ENCODE data around the gene TAF9B.

TAF9B gene

DNA sequence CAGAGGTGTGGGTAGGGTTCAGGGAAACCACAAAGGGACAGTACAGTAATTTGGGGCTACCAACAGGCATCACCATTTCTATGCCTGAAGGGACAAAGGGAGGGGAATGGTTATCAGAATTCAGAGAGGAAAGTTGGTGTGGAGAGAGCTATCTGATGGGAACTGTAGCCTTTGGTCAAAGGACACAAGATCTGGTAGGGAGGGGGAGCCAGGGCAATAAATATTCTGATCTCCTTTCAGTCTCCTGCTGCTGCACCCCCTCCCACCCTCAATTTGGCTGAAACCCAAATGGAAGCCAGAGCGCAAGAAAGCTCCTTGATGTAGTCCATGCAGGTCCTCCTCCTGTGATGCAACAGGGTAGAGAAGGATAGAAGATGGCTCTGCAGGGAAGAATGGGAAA, 20.8 kb downstream of the TAF9B start:
- no peak for TF ChIP-seq EZH2phosphoT487 (IDR thresholded peaks at IDR 0.05; ENCODE audit: borderline replicate concordance, low read length)
- TF ChIP-seq, protein P1, sequence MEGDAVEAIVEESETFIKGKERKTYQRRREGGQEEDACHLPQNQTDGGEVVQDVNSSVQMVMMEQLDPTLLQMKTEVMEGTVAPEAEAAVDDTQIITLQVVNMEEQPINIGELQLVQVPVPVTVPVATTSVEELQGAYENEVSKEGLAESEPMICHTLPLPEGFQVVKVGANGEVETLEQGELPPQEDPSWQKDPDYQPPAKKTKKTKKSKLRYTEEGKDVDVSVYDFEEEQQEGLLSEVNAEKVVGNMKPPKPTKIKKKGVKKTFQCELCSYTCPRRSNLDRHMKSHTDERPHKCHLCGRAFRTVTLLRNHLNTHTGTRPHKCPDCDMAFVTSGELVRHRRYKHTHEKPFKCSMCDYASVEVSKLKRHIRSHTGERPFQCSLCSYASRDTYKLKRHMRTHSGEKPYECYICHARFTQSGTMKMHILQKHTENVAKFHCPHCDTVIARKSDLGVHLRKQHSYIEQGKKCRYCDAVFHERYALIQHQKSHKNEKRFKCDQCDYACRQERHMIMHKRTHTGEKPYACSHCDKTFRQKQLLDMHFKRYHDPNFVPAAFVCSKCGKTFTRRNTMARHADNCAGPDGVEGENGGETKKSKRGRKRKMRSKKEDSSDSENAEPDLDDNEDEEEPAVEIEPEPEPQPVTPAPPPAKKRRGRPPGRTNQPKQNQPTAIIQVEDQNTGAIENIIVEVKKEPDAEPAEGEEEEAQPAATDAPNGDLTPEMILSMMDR (IDR thresholded peaks at IDR 0.05; ENCODE audit: low read depth, low read length, poor library complexity, severe bottlenecking) = no peak

DNA sequence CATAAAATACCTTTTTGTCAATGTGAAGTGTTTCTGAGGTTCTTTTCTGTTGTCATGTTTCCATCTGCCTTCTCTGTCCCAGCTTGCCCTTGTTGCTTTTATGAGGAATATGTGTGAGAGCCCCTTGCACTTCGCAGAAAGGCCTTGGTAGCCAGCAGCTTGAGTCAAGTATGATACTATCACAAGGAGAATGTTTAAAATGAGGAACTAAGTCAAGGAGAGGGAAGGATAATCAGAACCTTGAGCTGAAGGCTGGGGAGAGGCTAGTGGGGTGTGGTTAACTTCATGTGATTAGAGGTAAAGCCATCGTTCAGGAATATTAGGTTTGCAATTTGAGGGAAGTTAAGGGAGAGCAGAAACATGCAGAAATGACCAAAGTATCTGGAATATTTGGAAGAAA, 22.7 kb downstream of the TAF9B start:
- Histone ChIP-seq H3K27ac (ENCODE audit: low read depth, low read length) (no peak overlapping the region), H3K79me2 (ENCODE audit: control insufficient read depth, low read length) (peaks cover 82% of the 10 kb centered on the region), H3K4me2 (ENCODE audit: low read length) (no peak overlapping the region), H3K4me3 (ENCODE audit: low read length) (no peak overlapping the region), H3K4me1 (ENCODE audit: control insufficient read depth, low read length) (no peaks in the 10 kb centered on the region), H3F3A (ENCODE audit: control insufficient read depth, insufficient read depth) (no peaks in the 10 kb centered on the region), H3K36me3 (ENCODE audit: control insufficient read depth, low read length) (peaks cover 95% of the 10 kb centered on the region), H3K27me3 (ENCODE audit: control insufficient read depth, low read length) (no peaks in the 10 kb centered on the region), H3K9me2 (replicated peaks; ENCODE audit: control insufficient read depth, low read length) (no peaks in the 10 kb centered on the region), H3K9me3 (ENCODE audit: control insufficient read depth, insufficient read depth, low read length) (no peaks in the 10 kb centered on the region), H4K20me1 (ENCODE audit: control insufficient read depth, insufficient read depth, low read depth, low read length) (peaks cover 4% of the 10 kb centered on the region; the same call in 1 of the 2 replicates)
- TF ChIP-seq, protein P1 (IDR thresholded peaks at IDR 0.05; ENCODE audit: low read depth, low read length, poor library complexity, severe bottlenecking) = no peak
- no peak for TF ChIP-seq EZH2phosphoT487 (IDR thresholded peaks at IDR 0.05; ENCODE audit: borderline replicate concordance, low read length)

More for the DNA sequence above, 20.8 kb downstream of the TAF9B start:
- Histone ChIP-seq H3K9me2 (replicated peaks; ENCODE audit: control insufficient read depth, low read length) (no peaks in the 10 kb centered on the region), H3K27ac (ENCODE audit: low read depth, low read length) (no peak overlapping the region), H4K20me1 (ENCODE audit: control insufficient read depth, insufficient read depth, low read depth, low read length) (no peaks in the 10 kb centered on the region), H3K4me3 (ENCODE audit: low read length) (no peak overlapping the region), H3F3A (ENCODE audit: control insufficient read depth, insufficient read depth) (no peaks in the 10 kb centered on the region), H3K4me1 (ENCODE audit: control insufficient read depth, low read length) (no peaks in the 10 kb centered on the region), H3K79me2 (ENCODE audit: control insufficient read depth, low read length) (peaks cover 66% of the 10 kb centered on the region), H3K36me3 (ENCODE audit: control insufficient read depth, low read length) (peaks cover 94% of the 10 kb centered on the region), H3K4me2 (ENCODE audit: low read length) (no peak overlapping the region), H3K9me3 (ENCODE audit: control insufficient read depth, insufficient read depth, low read length) (no peaks in the 10 kb centered on the region), H3K27me3 (ENCODE audit: control insufficient read depth, low read length) (no peaks in the 10 kb centered on the region)

DNA sequence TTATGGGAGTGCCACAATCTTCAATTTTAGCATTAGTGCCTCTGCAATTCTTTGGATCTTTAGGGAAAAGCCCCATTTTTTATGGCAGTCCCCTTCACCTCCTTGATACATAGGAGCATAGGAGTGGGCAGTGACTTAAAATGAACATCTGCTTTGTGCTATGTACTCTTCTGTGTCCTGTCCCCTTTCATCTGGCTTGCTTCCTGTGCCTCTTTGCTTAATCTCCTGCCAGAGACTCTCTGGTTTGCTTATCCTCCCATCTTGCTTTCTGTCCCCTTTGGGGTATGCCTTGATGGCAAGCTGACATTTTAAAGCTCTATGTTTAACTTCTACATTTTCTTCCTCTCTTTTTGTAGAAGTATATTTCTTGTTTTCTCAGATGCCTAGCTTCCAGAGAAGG, 23.1 kb downstream of the TAF9B start:
- H3K27me3 ChIP-seq (ENCODE audit: control insufficient read depth, low read length) = no peaks in the 10 kb centered on the region
- no peaks in the 10 kb centered on the region for H3F3A ChIP-seq (ENCODE audit: control insufficient read depth, insufficient read depth)
- no peaks in the 10 kb centered on the region for H3K9me3 ChIP-seq (ENCODE audit: control insufficient read depth, insufficient read depth, low read length)
- no peaks in the 10 kb centered on the region for H3K9me2 ChIP-seq (replicated peaks; ENCODE audit: control insufficient read depth, low read length)
- H3K4me2 ChIP-seq (ENCODE audit: low read length) = no peak overlapping the region
- H4K20me1 ChIP-seq (ENCODE audit: control insufficient read depth, insufficient read depth, low read depth, low read length) = peaks cover 4% of the 10 kb centered on the region; the same call in 1 of the 2 replicates
- H3K27ac ChIP-seq (ENCODE audit: low read depth, low read length) = no peak overlapping the region
- TF ChIP-seq, protein P1 (IDR thresholded peaks at IDR 0.05; ENCODE audit: low read depth, low read length, poor library complexity, severe bottlenecking) = no peak
- TF ChIP-seq EZH2phosphoT487 (IDR thresholded peaks at IDR 0.05; ENCODE audit: borderline replicate concordance, low read length) = no peak
- H3K4me3 ChIP-seq (ENCODE audit: low read length) = no peak overlapping the region
- H3K4me1 ChIP-seq (ENCODE audit: control insufficient read depth, low read length) = no peaks in the 10 kb centered on the region
- peaks cover 95% of the 10 kb centered on the region for H3K36me3 ChIP-seq (ENCODE audit: control insufficient read depth, low read length)
- H3K79me2 ChIP-seq (ENCODE audit: control insufficient read depth, low read length) = peaks cover 81% of the 10 kb centered on the region
